Mucosa of descending colon (tissue), 3 donors: ENCODE measurements around the gene GALNT10. TPM values are rescaled to one million over a fixed set of nuclear protein-coding genes. Genes with fewer than 3 reads are reported as not detected.

ENCODE experiments used
- ATAC-seq: fragments of 200-7000 bp; cut with Tn5 transposase; one replicate; pipeline ENCODE4 v1.9.1; 2020; ENCODE audit warnings: mild to moderate bottlenecking, moderate library complexity
- DNase-seq, 3 donors: peaks; one replicate each; pipeline ENCODE4 v3.0.0-alpha.2; 2020
- H3K36me3 ChIP-seq: fragments of 200-600 bp; one replicate; pipeline ENCODE4 v1.8.0; 2021; ENCODE audit warnings: low read depth, mild to moderate bottlenecking
- H3K4me1 ChIP-seq: fragments of 200-600 bp; one replicate; pipeline ENCODE4 v1.8.0; 2021; ENCODE audit warnings: low read depth, mild to moderate bottlenecking
- H3K4me3 ChIP-seq: fragments of 200-600 bp; one replicate; pipeline ENCODE4 v1.8.0; 2021; ENCODE audit warnings: mild to moderate bottlenecking
- H3K9me3 ChIP-seq: fragments of 200-600 bp; one replicate; pipeline ENCODE4 v1.8.0; 2021; ENCODE audit warnings: mild to moderate bottlenecking
- intact Hi-C, 2 donors: fragments of 100-400 bp; cut with DNase I in 1 of 2; cut with micrococcal nuclease in 1 of 2; formaldehyde crosslinking; loops; one replicate each; pipeline versions ENCODE4 v1.11.0 to v1.11.1; 2022; cut with DNase I, micrococcal nuclease
- total RNA-seq, 3 donors: library from RNA; stranded (reverse); fragmentation: NEBNext Ultra II Directional in 2 of 3; extraction: Animal tissue kit (Norgen Biotek cat#: 25700) in 2 of 3; gene quantifications; one replicate each; pipeline versions ENCODE4 v1.2.1 to v1.2.4, GENCODE V29; 2021 to 2023
- TF ChIP-seq, protein P1 (sequence below): fragments of 200-600 bp; IDR thresholded peaks from one replicate; pipeline ENCODE4 v1.8.0; 2022; ENCODE audit warnings: antibody characterized with exemption, mild to moderate bottlenecking
- donor health status: DM: no; HTN: no; CAD: no; lungs with moderate emphysema.
- donor health status: DM: no; HTN: no; CAD: no.
- donor health status: DM: no; HTN: yes; CAD: no.

The GALNT10 gene
- total RNA-seq, 3 donors from 2014 or later: 38.5 to 51.5 (median 41.4) TPM

DNA sequence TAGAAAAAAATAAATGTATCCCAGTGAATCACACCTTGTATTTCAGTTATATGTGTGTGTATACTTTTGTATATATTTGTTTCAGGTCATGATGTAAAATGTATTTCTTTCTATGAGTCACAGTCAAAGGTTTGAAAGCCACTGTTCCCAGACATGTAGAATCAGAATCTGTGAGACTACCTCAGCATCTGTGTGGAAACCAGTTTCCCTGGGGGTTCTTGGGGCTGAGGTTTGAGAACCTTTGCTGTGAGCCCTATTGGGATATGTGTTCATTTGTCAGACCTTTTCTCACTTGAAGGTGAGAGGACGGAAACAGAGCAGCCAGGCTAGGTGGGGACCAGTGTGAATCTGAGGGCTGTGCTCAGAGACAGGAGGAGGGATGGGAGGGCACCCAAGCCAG is 176.6 kb downstream of the GALNT10 start:
- DNase-seq (no peak), ATAC-seq (no peak)
- TF ChIP-seq, protein P1, sequence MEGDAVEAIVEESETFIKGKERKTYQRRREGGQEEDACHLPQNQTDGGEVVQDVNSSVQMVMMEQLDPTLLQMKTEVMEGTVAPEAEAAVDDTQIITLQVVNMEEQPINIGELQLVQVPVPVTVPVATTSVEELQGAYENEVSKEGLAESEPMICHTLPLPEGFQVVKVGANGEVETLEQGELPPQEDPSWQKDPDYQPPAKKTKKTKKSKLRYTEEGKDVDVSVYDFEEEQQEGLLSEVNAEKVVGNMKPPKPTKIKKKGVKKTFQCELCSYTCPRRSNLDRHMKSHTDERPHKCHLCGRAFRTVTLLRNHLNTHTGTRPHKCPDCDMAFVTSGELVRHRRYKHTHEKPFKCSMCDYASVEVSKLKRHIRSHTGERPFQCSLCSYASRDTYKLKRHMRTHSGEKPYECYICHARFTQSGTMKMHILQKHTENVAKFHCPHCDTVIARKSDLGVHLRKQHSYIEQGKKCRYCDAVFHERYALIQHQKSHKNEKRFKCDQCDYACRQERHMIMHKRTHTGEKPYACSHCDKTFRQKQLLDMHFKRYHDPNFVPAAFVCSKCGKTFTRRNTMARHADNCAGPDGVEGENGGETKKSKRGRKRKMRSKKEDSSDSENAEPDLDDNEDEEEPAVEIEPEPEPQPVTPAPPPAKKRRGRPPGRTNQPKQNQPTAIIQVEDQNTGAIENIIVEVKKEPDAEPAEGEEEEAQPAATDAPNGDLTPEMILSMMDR: no peak
- intact Hi-C loops: no loop called here
- no peaks in the 10 kb centered on the region for H3K36me3 ChIP-seq
- no peak overlapping the region for H3K4me3 ChIP-seq
- H3K4me1 ChIP-seq: no peaks in the 10 kb centered on the region
- H3K9me3 ChIP-seq: no peaks in the 10 kb centered on the region

DNA sequence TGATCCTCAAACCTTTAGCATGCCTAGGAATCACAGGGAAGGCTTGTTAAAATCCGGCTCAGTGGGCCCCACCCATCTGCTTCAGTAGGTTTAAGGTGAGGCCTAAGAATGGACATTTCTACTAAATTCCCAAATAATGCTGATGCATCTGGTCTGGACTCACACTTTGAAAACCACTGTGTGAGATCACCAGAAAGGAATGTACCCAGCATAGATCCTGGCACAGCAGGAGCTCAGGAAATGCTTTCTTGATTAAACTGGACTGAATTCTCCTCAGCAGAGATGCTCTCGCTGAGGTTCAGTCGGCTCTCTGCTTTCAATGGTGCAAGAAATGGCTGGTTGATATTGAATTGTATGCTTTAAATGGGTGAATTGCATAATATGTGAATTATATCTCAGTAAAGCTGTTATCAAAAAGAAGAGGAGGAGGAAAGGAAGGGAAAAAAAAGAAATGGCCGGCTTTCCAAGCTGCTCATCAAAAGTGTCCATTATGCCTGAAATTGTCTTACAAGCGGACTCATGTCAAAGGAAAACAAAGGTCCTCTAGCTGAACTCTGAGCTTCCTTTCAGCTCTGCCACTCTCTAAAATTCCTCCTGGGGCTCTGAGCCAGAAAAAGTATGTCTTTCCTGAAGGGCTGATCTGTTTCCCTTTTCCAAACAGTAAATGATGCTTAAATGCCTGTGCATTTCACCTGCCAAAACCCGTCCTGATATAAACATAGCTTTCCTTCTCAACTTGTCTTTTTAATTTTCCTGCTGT is 177.7 kb downstream of the GALNT10 start:
- ATAC-seq (peak; percentile 10), DNase-seq (no peak)
- no peaks in the 10 kb centered on the region for H3K4me1 ChIP-seq

DNA sequence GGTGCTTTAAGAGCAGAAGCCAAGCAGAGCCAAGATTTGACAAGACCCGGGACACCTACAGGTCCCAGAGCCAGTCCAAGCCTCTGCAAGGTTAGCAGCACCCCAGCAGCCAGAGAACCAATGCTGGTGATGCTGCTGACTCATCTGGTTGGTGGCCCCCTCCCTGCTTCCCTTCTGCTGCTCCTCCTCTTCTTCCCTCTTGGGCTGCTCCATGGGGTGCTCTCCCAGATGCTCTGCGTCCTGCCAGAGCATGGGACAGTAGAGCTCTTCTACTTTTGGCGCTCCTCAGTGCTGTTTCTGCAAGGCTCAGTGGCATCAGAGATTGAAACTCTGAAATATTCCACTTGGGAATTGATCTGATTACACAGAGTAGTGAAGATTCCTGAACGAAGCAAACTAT is 179.1 kb downstream of the GALNT10 start:
- Histone ChIP-seq H3K4me3 (no peak overlapping the region), H3K9me3 (no peaks in the 10 kb centered on the region), H3K36me3 (no peaks in the 10 kb centered on the region), H3K4me1 (no peaks in the 10 kb centered on the region)
- no peak for DNase-seq
- TF ChIP-seq, protein P1: no peak
- intact Hi-C loops: no loop called here
- no peak for ATAC-seq

More for the DNA sequence above, 177.7 kb downstream of the GALNT10 start:
- intact Hi-C loops: no loop called here
- H3K36me3 ChIP-seq: no peaks in the 10 kb centered on the region
- no peaks in the 10 kb centered on the region for H3K9me3 ChIP-seq
- no peak overlapping the region for H3K4me3 ChIP-seq
- TF ChIP-seq, protein P1: no peak

DNA sequence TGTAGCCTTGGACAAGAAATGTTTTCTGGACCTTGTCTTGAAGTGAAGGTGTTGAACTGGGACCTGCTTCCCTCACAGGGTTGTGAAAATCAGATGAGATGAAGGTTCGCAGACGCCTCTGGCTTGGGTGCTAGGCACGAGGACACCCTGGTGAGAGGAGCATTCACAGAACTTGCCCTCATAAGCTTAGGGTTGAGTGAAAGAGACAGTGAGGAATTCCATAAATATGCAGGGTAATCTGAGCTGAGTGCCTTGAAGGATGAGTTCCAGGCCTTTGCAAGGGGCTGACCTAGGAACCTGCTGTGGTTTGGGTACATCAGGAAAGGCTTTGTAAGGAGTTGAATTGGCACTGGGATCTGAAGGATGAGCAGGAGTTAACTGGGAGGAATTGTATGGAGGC is 179.6 kb downstream of the GALNT10 start:
- Histone ChIP-seq H3K9me3 (no peaks in the 10 kb centered on the region), H3K4me3 (no peak overlapping the region), H3K36me3 (no peaks in the 10 kb centered on the region), H3K4me1 (no peaks in the 10 kb centered on the region)
- no peak for ATAC-seq
- DNase-seq: no peak
- TF ChIP-seq, protein P1: no peak
- intact Hi-C loops: no loop called here

DNA sequence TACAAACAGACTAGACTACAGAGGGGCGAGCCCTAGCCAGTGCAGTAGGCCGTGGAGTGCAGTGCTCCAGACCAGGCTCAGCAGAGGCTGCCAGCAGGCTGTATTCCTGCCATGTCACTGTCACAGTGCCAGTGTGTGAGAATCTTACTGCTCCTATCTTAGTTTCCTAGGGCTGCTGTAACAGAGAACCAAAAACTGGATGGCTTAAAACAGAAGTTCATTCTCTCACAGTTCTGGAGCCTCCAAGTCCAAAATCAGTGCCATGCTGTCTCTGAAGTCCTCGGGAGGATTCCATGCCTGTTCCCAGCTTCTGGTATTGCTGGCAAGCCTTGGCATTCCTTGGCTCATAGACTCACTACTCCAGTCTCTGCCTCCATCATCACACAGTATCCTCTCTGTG is 180.3 kb downstream of the GALNT10 start:
- Histone ChIP-seq H3K4me1 (no peaks in the 10 kb centered on the region), H3K36me3 (no peaks in the 10 kb centered on the region), H3K4me3 (no peak overlapping the region), H3K9me3 (no peaks in the 10 kb centered on the region)
- intact Hi-C loops: no loop called here
- ATAC-seq: no peak
- no peak for DNase-seq
- TF ChIP-seq, protein P1: no peak
